ENCODE data around the gene DLEU7.

DLEU7 gene

DNA sequence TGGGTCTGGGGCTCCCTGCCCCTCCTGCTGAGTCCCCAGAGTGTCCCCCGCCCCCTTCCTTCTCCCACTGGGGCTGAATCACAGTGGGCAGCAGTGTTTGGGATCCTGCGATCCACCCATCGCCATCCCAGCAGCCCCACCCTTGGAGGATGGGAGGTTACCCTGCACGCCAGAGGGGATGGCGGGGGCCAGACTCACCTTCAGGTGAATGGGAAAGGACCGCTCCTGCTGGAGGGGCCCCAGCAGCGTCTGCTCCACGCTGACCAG is 569 bp downstream of the DLEU7 start:
- DNase-seq: no peak
- ATAC-seq: no peak

DNA sequence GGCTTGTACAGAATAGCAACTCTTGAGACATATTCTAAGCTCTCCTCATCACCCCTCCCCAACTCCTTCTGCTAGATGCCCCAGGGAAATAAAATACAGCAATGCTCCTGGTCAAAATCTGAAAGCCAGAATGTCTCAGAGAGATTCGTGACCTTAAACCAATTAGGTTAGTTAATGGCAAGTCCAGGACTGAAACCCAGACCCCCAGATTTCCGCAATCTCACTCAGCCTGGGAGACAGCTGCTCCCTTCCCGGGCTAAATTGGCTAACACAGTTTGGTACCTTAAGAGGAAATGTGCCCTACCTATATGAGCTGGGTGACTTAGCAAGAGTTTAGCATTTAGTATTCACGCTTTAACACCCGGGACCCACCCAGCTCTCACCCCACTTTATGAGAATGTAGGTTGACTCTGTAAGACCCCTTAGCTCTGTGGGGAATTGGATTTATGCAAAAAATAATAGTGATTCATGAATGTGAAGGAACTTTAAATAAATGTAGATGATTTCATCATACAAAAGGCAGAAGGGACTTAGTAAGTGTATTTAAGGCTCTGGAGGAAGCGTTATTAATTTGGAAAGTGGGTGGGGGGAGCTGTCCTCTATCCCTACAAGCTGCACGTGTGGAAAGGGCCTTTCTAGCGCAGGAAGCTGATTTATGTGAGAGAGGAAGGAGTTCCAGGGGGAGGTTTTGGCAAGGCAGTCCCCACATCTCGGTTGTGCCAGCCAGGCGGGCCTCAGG is 1.1 kb downstream of the DLEU7 start:
- ATAC-seq: no peak
- no peak for DNase-seq

DNA sequence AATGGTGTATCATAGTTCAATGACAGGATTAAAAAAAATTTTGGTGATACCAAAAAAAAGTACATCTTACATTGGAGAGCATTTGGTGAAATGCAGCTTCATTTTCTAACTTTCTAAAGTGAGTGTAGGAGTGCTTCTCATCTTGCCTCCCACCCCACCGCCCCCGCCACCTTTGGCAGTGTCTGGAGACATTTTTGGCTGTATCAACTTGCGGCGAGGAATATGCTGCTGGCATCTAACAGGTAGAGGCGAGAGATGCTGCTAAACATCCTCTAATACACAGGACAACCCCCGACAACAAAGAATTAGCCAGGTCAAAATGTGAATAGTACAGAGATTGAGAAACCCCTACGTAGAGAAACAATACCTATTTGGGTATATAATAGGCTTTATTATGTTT is 1.7 kb downstream of the DLEU7 start:
- DNase-seq (no peak), ATAC-seq (no peak)

DNA sequence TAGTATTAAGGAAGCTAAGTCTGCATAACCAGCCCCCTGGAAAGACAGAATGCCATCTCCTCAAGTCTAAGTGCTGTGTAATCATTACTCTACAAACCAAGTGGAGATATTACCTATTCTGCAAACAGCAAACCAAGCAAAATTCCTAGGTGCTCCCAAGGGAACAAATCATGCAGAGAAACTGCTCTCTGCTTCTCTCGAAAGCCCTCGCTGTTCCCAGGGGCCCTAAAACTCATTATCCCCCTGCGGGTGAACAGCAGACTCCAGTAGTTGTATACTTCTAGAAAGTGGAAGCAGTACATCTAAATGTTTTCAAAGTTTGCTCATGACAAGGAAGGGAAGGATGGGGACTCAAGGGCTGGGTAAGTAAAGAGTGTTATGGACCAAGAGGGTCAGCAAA is 3.2 kb downstream of the DLEU7 start:
- DNase-seq (no peak), ATAC-seq (no peak)

GRCh38 chr13:50839828-50840227 is 3.7 kb downstream of the DLEU7 start:
- no peak for DNase-seq
- ATAC-seq: no peak

- ATAC-seq (no peak), DNase-seq (no peak)
Observed at GRCh38 chr13:50838701-50839100, 4.8 kb downstream of the DLEU7 start.

DNA sequence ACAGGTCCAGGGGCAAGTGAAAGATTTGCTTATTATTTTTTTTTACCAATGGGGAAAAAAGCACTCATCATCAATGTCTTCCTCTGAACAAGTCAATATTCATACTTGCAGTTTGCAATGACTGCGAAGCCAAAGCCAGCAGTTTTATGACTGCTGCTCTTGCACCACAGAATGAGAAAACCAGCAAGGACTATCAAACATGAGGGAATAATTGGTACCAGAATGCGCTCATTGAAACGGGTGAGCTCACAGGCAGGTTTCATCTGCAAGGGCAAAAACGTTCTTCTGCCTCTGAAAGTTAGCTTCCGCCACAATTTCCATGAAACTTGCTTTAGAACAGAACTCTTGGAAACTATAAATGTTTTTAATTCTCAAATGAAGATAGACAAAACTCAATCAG is 5.5 kb downstream of the DLEU7 start:
- ATAC-seq: no peak
- no peak for DNase-seq

DNA sequence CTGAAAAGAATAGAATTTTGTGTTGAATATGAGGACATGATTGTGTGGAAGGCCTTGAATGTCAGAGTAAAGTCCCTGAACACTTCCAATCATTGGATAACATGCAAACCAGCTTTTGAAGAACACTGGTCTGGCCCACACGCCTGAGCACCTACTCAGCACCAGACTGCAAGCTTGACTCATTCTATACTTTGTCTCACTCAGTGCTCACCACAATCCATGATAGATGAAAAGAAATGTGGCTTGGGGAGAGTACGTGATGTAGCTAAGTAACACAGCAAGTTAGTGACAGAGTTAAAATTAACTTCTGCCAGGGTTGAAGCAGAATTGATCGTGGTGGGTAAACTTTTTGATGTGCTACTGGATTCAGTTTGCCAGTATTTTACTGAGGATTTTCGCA is 12.0 kb downstream of the DLEU7 start:
- DNase-seq: no peak
- ATAC-seq: peak; percentile 85

DNA sequence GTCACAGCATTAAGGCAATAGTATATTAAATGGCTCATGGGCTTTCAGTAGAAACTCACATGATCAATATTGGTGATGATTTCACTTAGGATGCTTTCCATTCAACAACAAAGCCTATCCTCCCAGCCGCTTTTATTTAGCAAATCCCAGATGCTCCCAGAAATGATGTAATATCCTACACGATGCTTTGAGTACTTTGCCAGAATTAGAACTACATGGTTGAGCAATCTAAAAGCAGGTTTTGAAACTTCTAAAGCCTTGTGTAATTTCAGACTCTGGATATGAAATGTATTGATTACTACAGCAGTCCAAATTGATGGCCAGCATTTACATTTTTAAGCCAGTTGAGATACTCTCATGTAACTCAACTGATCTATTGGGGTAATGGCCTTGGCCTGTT is 13.6 kb downstream of the DLEU7 start:
- ATAC-seq: no peak

GRCh38 chr13:50829226-50829625 is 14.3 kb downstream of the DLEU7 start:
- DNase-seq (no peak), ATAC-seq (no peak)

More for the DNA sequence above, 13.6 kb downstream of the DLEU7 start:
- no peak for DNase-seq

- ATAC-seq (no peak), DNase-seq (no peak)
Observed at GRCh38 chr13:50826035-50826434, 17.5 kb downstream of the DLEU7 start.

DNA sequence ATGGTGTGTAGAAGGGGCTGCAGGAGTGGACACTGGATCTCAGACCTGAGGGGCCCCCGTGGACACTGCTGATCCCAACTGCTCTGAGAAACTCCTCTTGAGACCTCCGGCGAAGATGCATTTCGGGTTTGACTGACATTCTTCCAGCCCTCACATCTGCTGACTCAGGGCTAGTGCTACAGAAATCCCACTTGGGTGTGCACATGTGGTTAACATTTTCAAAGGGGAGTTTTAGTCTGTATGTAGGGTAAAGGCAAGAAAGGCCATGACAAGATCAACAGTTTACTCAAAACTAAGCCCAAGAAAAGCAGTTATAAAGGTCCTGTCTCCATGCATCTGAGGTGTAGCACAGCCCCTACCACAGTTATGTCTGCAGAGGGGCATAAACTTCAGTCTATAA is 31.2 kb downstream of the DLEU7 start:
- DNase-seq (no peak), ATAC-seq (no peak)

- ATAC-seq: peak; percentile 28
- DNase-seq: no peak
Observed at GRCh38 chr13:50810998-50811397, 32.5 kb downstream of the DLEU7 start.

DNA sequence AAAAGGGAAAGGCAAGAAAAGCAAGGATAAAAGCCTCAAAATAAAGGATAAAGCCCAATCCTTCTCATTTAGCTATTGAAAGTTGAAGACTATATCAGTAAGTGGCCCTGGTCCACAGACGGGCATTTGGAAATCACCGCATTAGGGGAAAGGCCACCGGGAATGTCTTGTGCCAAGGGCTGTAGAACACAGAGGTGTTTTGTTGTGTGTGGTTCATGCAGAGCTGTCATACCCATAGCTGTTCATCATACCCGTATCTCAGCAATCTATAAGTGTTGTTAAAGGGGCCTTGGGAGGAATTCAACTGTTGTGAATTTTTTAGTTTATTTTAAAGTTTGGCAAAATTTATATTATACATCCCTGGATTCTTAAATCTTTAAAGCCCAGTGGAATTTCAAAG is 33.0 kb downstream of the DLEU7 start:
- ATAC-seq (no peak), DNase-seq (no peak)

- ATAC-seq (no peak), DNase-seq (no peak)
Observed at GRCh38 chr13:50809133-50810090, 34.1 kb downstream of the DLEU7 start.

GRCh38 chr13:50805805-50806204 is 37.7 kb downstream of the DLEU7 start:
- no peak for DNase-seq
- no peak for ATAC-seq

DNA sequence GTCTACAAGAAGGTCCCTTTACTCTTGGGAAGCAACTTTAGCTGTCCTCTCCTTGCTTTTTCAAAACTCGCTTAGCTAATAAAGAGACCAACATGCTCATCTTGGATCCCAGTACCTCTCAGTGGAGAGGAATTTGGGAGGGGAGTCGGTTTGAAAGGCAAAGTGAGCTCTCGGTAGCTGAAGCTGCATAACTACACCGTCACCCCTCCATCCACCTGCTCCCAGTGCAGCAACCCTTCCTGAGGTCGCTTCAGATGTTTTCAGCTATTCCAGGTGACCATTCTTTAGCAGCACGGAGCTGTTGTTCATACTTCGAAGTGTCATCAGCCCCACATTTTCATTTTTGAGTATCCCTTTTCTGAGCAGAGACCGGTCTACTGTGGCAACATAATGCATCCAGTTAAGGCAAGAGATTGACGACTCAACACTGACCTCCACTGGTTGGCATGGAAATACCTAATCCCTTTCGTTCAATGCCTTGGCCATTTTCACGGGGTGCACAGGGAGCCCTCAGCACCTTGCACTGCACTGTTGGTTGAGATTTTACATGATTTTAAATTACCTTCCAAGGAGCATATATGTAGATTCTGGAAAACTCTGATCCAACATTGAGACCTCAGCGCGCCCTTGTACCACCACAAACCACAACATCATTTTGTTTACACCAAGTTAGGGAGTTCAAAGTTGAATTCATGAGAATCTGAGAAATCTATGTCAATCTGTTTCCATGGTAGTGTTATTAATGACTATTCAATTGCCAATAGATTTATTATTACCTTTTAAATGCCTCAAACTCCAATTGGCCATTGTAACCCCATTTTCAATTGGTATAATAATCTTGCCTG is 42.2 kb downstream of the DLEU7 start:
- DNase-seq: peak; percentile 67
- peak; percentile 83 for ATAC-seq

DNA sequence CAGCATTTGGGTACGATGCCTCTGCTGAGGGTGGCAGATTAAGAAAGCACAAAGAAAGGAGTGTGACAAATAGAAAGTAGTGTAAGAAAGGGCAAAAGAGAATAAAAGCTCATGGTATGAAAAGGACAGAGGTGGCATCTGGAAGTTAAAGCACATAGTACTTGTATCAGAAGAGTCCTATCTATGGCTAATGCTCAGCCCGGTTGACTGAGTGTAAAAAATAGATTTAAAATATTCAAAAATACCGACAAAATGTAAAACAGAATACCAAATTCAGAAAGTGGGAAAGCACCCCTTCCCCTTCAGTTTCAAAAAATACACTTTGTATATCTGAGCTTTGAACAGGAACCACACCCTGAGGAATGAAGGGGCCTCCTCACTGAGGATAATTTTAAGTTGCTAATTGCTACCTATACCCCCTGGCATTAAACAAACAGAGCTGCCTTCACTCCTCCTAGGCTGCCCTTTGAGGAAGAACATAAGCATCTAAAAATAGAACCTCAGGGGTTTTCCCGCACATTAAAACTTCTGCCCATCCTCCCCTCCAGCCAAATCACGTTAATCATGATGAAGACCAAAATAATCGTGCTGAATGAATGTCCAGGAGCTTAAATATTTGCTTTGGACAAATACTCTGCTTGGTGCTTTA is 43.3 kb downstream of the DLEU7 start:
- ATAC-seq (no peak), DNase-seq (no peak)

DNA sequence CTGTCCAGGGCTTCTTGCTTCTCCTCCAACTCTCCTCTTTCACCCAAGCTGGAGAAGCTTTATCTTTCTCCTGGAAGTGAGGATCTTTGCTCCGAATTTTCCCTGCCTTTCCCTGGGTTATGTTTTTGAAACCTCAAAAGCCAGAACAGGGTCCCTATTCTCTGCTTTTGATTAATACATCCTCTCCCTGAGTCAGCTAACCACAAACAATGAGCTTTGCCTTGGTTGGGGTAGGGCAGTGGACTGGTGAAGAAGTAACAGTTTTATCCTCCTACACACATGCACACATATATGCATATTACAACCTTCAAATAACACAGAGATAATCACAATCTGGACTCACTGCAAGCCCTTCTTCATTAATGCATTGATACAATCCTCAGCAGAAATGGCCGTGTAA is 44.6 kb downstream of the DLEU7 start:
- ATAC-seq: no peak
- DNase-seq: no peak

DNA sequence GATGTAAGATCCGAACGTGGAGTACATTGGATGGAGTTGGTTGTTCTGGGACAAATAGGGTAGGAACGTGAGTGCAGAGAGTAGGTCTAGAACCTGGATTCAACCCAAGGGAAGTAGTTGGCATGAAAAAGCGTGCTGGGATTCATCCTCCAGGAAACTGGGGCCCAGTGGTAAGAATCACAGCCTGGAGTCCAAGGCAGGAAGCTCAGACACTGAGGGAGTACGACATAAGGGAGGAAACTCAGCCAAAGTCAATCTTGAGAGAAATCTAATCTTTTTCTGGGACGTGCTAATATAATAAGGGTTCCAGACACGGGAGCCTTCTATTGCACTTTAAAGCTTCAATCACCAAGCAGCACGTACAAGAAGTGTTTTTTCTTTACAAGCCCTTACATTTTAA is 46.4 kb downstream of the DLEU7 start:
- no peak for DNase-seq
- ATAC-seq: no peak

DNA sequence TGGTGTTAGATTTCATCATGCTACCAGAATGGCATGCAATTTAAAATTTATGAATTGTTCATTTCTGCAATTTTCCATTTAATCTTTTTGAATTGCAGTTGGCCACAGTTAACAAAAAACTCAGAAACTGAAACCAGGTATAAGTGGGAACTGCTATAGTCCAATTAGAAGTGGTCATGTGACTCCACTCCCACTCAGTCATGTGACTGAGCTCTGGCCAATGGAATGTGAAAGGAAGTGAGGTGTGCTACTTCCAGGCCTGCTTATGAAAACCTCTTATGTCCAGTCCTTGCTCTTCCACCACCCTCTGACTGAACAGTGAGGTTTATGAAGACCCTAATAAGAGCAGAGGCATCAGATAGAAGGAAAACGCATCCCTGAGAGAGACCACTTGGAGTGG is 47.0 kb downstream of the DLEU7 start:
- DNase-seq: no peak

GRCh38 chr13:50794226-50794625 is 49.3 kb downstream of the DLEU7 start:
- DNase-seq (no peak), ATAC-seq (no peak)

More for the DNA sequence above, 47.0 kb downstream of the DLEU7 start:
- no peak for ATAC-seq

Data from stimulated activated naive CD8-positive, alpha-beta T cell treated with anti-CD3 and anti-CD28 coated beads, Interleukin-15, Interleukin-2, amounts not matched to agents 100 U/mL and 50 U/mL, for 24 hours (primary cell).